WTC11 (cell line): Measurements from ENCODE around the gene LHX4. TPM values are rescaled to one million over a fixed set of nuclear protein-coding genes. Genes with fewer than 3 reads are reported as not detected.

Experiments
- ATAC-seq: fragments of 200-7000 bp; cut with Tn5 transposase; 2 replicates; pipeline ENCODE4 v1.10.0; 2021; ENCODE audit warnings: mild to moderate bottlenecking, moderate library complexity
- CTCF ChIA-PET: fragments of 300-600 bp; sonication (Branson Sonifier 250); formaldehyde crosslinking; loops from one replicate; lab custom pipeline; 2021; ENCODE audit warnings: antibody characterized with exemption; lab: Charles Lee
- POLR2A ChIA-PET: fragments of 350-600 bp; sonication (Branson Sonifier 250); formaldehyde crosslinking; loops from one replicate; lab custom pipeline; 2021; ENCODE audit warnings: antibody characterized with exemption; lab: Charles Lee
- DNase-seq: peaks from one replicate; pipeline ENCODE4 v3.0.0; 2021; ENCODE audit warnings: low spot score
- H3K27ac Mint-ChIP-seq: 2 replicates; pipeline ENCODE4 v1.8.0; 2021; ENCODE audit warnings: mixed read lengths
- H3K27me3 Mint-ChIP-seq: 2 replicates; pipeline ENCODE4 v1.8.0; 2021; ENCODE audit warnings: low read depth, mild to moderate bottlenecking, moderate library complexity, mixed read lengths
- H3K36me3 Mint-ChIP-seq: 2 replicates; pipeline ENCODE4 v1.8.0; 2021; ENCODE audit warnings: mixed read lengths
- H3K4me1 Mint-ChIP-seq: 2 replicates; pipeline ENCODE4 v1.8.0; 2022; ENCODE audit warnings: mixed read lengths
- H3K4me3 Mint-ChIP-seq: 2 replicates; pipeline ENCODE4 v1.8.0; 2021; ENCODE audit warnings: mild to moderate bottlenecking, moderate library complexity, mixed read lengths
- H3K9me3 Mint-ChIP-seq: 2 replicates; pipeline ENCODE4 v1.8.0; 2021; ENCODE audit warnings: mixed read lengths
- CBFB ChIP-seq: sonication (generic); formaldehyde crosslinking; IDR thresholded peaks from 2 replicates; pipeline ENCODE4 v1.8.1; 2022; ENCODE audit warnings: mild to moderate bottlenecking, low read depth, missing genetic modification reagents
- CREM ChIP-seq: sonication (generic); formaldehyde crosslinking; IDR thresholded peaks from 2 replicates; pipeline ENCODE4 v1.8.1; 2022; ENCODE audit warnings: mild to moderate bottlenecking, missing genetic modification reagents, moderate library complexity
- FOXK1 ChIP-seq: sonication (generic); formaldehyde crosslinking; IDR thresholded peaks from 2 replicates; pipeline ENCODE4 v1.8.0; 2022; ENCODE audit warnings: mild to moderate bottlenecking, moderate library complexity, missing genetic modification reagents
- GRHL2 ChIP-seq: fragments of 250-450 bp; sonication (Bioruptor Pico); IDR thresholded peaks from 2 replicates; pipeline ENCODE4 v1.8.0; 2022; ENCODE audit warnings: mild to moderate bottlenecking, moderate library complexity; ENCODE audit not compliant: insufficient replicate concordance, severe bottlenecking
- HMGA2 ChIP-seq: fragments of 250-450 bp; sonication (Bioruptor Pico); IDR thresholded peaks from 2 replicates; pipeline ENCODE4 v1.4.0; 2021; ENCODE audit warnings: mild to moderate bottlenecking, moderate library complexity
- KAT7 ChIP-seq: sonication (generic); formaldehyde crosslinking; IDR thresholded peaks from 2 replicates; pipeline ENCODE4 v1.8.1; 2023; ENCODE audit warnings: missing genetic modification reagents, mild to moderate bottlenecking, borderline replicate concordance
- MXD4 ChIP-seq: fragments of 250-450 bp; sonication (Bioruptor Pico); IDR thresholded peaks from 2 replicates; pipeline ENCODE4 v1.8.0; 2021; ENCODE audit warnings: mild to moderate bottlenecking, moderate library complexity, borderline replicate concordance
- NFE2L1 ChIP-seq: sonication (generic); formaldehyde crosslinking; IDR thresholded peaks from 2 replicates; pipeline ENCODE4 v1.8.1; 2023; ENCODE audit warnings: missing genetic modification reagents
- NR1H2 ChIP-seq: sonication (generic); formaldehyde crosslinking; IDR thresholded peaks from 2 replicates; pipeline ENCODE4 v1.9.0; 2021; ENCODE audit warnings: mild to moderate bottlenecking, moderate library complexity, missing genetic modification reagents
- NR3C1 ChIP-seq: sonication (generic); formaldehyde crosslinking; conservative IDR thresholded peaks from 2 replicates; pipeline ENCODE4 v1.8.1; 2023; ENCODE audit warnings: low read depth, mild to moderate bottlenecking, missing genetic modification reagents
- RELA ChIP-seq: sonication (generic); formaldehyde crosslinking; IDR thresholded peaks from 2 replicates; pipeline ENCODE4 v1.8.1; 2022; ENCODE audit warnings: missing genetic modification reagents, mild to moderate bottlenecking, borderline replicate concordance
- SMAD4 ChIP-seq: sonication (generic); formaldehyde crosslinking; IDR thresholded peaks from 2 replicates; pipeline ENCODE4 v1.8.0; 2022; ENCODE audit warnings: mild to moderate bottlenecking, missing genetic modification reagents
- SP1 ChIP-seq: sonication (generic); formaldehyde crosslinking; conservative IDR thresholded peaks from 2 replicates; pipeline ENCODE4 v1.8.1; 2022; ENCODE audit warnings: missing genetic modification reagents
- TEAD1 ChIP-seq: sonication (generic); formaldehyde crosslinking; IDR thresholded peaks from 2 replicates; pipeline ENCODE4 v1.8.0; 2022; ENCODE audit warnings: mild to moderate bottlenecking, missing genetic modification reagents
- TP53 ChIP-seq: sonication (generic); formaldehyde crosslinking; IDR thresholded peaks from 2 replicates; pipeline ENCODE4 v1.8.1; 2023; ENCODE audit warnings: mild to moderate bottlenecking, missing genetic modification reagents
- ZNF121 ChIP-seq: sonication (generic); formaldehyde crosslinking; IDR thresholded peaks from 2 replicates; pipeline ENCODE4 v1.8.0; 2023; ENCODE audit warnings: missing genetic modification reagents
- ZNF232 ChIP-seq: sonication (generic); formaldehyde crosslinking; IDR thresholded peaks from 2 replicates; pipeline ENCODE4 v1.8.0; 2022; ENCODE audit warnings: mild to moderate bottlenecking, missing genetic modification reagents
- ZNF396 ChIP-seq: fragments of 250-450 bp; sonication (Bioruptor Pico); IDR thresholded peaks from 2 replicates; pipeline ENCODE4 v1.8.0; 2021; ENCODE audit warnings: mild to moderate bottlenecking, moderate library complexity, borderline replicate concordance
- ZNF423 ChIP-seq: fragments of 250-450 bp; sonication (Bioruptor Pico); IDR thresholded peaks from 2 replicates; pipeline ENCODE4 v2.1.2; 2022; ENCODE audit warnings: mild to moderate bottlenecking, moderate library complexity
- total RNA-seq: library from RNA; stranded (reverse); gene quantifications from 3 replicates; pipeline ENCODE4 v1.2.3, GENCODE V29; 2021
- TF ChIP-seq, protein P1 (sequence below): sonication (generic); formaldehyde crosslinking; IDR thresholded peaks from 2 replicates; pipeline ENCODE4 v1.8.1; 2022; ENCODE audit warnings: mild to moderate bottlenecking, missing genetic modification reagents, moderate library complexity, borderline replicate concordance
- TF ChIP-seq, protein P2 (sequence below): fragments of 250-450 bp; sonication (Bioruptor Pico); IDR thresholded peaks from 2 replicates; pipeline ENCODE4 v1.9.0; 2021; ENCODE audit warnings: mild to moderate bottlenecking
- TF ChIP-seq, protein P3 (sequence below): sonication (generic); formaldehyde crosslinking; IDR thresholded peaks from 2 replicates; pipeline ENCODE4 v1.8.0; 2022; ENCODE audit warnings: mild to moderate bottlenecking, missing genetic modification reagents
- TF ChIP-seq, protein P4 (sequence below): fragments of 250-450 bp; sonication (Bioruptor Pico); IDR thresholded peaks from 2 replicates; pipeline ENCODE4 v1.9.0; 2021; ENCODE audit warnings: moderate library complexity, mild to moderate bottlenecking, inconsistent platforms, borderline replicate concordance
- TF ChIP-seq, protein P5 (sequence below): fragments of 250-450 bp; sonication (Bioruptor Pico); IDR thresholded peaks from 2 replicates; pipeline ENCODE4 v2.1.2; 2022; ENCODE audit warnings: mild to moderate bottlenecking, moderate library complexity
- TF ChIP-seq, protein P6 (sequence below): sonication (generic); formaldehyde crosslinking; IDR thresholded peaks from 2 replicates; pipeline ENCODE4 v1.8.1; 2022; ENCODE audit warnings: low read depth, missing genetic modification reagents, borderline replicate concordance
- TF ChIP-seq, protein P7 (sequence below): sonication (generic); formaldehyde crosslinking; IDR thresholded peaks from 2 replicates; pipeline ENCODE4 v1.8.1; 2022; ENCODE audit warnings: missing genetic modification reagents, borderline replicate concordance
- TF ChIP-seq, protein P8 (sequence below): fragments of 250-450 bp; sonication (Bioruptor Pico); conservative IDR thresholded peaks from 2 replicates; pipeline ENCODE4 v1.9.0; 2021; ENCODE audit warnings: mild to moderate bottlenecking

The LHX4 gene
- total RNA-seq, 1 experiment from 2014 or later, result 19.2 TPM

DNA sequence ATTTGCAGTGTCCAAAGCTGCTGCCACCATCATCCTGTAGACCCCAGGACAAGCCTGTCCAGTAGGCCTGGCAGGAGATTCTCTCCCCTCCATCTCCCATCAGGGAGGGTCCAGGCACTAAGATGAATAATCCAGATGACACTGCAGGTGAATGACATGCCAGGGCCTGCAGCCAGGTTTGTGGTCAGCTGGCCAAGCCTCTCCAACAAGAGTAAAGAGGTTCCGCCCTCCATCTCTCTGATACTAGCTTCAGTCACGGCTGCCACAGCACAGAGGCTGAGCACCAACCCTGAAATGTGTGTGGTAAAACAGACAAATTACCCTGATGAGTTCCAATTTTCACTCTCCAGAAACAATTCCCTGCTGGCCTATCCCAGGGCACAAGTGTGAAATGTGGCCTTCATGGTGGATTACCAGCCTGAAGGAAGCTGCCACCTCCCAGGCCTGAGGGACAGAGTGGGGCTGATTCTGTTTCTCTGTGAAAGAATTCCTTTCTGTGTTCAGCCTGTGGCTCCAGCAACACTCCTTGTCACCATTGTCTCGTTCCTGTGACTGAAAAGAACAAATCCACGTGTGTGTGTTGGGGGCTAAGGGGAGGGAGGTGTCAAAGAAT is 19.9 kb upstream of the LHX4 start (continued):
- TF ChIP-seq SMAD4 (CRISPR knock-in tag), result no peak
- TF ChIP-seq, protein P1, sequence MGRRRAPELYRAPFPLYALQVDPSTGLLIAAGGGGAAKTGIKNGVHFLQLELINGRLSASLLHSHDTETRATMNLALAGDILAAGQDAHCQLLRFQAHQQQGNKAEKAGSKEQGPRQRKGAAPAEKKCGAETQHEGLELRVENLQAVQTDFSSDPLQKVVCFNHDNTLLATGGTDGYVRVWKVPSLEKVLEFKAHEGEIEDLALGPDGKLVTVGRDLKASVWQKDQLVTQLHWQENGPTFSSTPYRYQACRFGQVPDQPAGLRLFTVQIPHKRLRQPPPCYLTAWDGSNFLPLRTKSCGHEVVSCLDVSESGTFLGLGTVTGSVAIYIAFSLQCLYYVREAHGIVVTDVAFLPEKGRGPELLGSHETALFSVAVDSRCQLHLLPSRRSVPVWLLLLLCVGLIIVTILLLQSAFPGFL (CRISPR knock-in tag), result no peak
- TF ChIP-seq TEAD1, result no peak
- no peak for TF ChIP-seq CBFB (CRISPR knock-in tag)
- TF ChIP-seq GRHL2 (CRISPR knock-in tag), result no peak
- TF ChIP-seq, protein P2, sequence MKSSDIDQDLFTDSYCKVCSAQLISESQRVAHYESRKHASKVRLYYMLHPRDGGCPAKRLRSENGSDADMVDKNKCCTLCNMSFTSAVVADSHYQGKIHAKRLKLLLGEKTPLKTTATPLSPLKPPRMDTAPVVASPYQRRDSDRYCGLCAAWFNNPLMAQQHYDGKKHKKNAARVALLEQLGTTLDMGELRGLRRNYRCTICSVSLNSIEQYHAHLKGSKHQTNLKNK, result no peak
- TF ChIP-seq, protein P3, sequence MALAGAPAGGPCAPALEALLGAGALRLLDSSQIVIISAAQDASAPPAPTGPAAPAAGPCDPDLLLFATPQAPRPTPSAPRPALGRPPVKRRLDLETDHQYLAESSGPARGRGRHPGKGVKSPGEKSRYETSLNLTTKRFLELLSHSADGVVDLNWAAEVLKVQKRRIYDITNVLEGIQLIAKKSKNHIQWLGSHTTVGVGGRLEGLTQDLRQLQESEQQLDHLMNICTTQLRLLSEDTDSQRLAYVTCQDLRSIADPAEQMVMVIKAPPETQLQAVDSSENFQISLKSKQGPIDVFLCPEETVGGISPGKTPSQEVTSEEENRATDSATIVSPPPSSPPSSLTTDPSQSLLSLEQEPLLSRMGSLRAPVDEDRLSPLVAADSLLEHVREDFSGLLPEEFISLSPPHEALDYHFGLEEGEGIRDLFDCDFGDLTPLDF (CRISPR knock-in tag), result no peak
- no peak for TF ChIP-seq NR3C1 (CRISPR knock-in tag)
- TF ChIP-seq ZNF423, result no peak
- TF ChIP-seq NR1H2 (CRISPR knock-in tag), result no peak

DNA sequence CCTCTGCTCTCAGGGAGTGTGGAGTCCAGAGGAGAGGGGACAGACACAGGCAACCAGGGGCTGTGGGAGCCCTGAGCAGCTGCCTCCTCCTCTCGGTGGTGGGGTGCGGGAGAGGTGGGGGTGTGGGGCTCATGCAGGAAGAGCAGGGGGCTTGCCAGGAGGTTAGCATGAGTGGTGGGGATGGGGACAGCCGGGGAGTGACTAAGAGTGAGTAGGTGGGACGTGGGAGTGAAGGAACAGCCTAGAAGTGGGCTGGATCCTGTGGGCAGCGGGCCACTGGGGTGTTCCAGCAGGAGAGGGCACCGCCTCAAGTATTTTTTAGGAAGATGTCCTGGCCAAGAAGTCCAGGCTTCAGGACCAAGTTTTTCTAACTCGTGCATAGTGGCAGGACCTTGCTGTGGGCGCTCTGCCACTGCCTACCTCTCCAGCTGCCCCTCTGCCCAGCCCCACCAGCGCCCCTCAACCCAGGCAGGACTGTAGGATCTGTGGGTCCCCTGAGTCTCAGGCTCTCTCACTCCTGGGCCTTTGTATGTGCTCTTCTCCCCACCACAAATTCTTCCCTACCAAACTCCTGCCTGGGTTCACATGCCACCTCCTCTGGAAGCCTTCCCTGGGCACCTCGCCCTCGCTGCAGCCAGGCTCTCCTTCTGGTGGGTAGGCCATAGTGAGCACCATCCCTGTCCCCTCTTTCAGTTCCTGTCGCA is 18.8 kb upstream of the LHX4 start:
- H3K9me3 Mint-ChIP-seq, result no peaks in the 10 kb centered on the region
- peaks cover 8% of the 10 kb centered on the region for H3K4me1 Mint-ChIP-seq
- ChIA-PET POLR2A (interaction anchor here (0.6 kb wide), 1 partner anchor 33 kb away, joined by 3 read pairs; no protein-coding TSS in a partner anchor), CTCF (no interaction called here)
- H3K4me3 Mint-ChIP-seq, result no peak overlapping the region
- ATAC-seq (no peak), DNase-seq (no peak)
- no peaks in the 10 kb centered on the region; the same call in 1 of the 2 replicates for H3K27me3 Mint-ChIP-seq
- no peaks in the 10 kb centered on the region for H3K36me3 Mint-ChIP-seq
- no peak overlapping the region for H3K27ac Mint-ChIP-seq
- TF ChIP-seq, protein P4, sequence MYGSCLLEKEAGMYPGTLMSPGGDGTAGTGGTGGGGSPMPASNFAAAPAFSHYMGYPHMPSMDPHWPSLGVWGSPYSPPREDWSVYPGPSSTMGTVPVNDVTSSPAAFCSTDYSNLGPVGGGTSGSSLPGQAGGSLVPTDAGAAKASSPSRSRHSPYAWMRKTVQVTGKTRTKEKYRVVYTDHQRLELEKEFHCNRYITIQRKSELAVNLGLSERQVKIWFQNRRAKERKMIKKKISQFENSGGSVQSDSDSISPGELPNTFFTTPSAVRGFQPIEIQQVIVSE (CRISPR knock-in tag), result no peak
- no peak for TF ChIP-seq SP1 (CRISPR knock-in tag)
- TF ChIP-seq, protein P5, sequence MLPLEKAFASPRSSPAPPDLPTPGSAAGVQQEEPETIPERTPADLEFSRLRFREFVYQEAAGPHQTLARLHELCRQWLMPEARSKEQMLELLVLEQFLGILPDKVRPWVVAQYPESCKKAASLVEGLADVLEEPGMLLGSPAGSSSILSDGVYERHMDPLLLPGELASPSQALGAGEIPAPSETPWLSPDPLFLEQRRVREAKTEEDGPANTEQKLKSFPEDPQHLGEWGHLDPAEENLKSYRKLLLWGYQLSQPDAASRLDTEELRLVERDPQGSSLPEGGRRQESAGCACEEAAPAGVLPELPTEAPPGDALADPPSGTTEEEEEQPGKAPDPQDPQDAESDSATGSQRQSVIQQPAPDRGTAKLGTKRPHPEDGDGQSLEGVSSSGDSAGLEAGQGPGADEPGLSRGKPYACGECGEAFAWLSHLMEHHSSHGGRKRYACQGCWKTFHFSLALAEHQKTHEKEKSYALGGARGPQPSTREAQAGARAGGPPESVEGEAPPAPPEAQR (CRISPR knock-in tag), result no peak
- TF ChIP-seq MXD4 (CRISPR knock-in tag), result no peak
- TF ChIP-seq HMGA2, result no peak
- TF ChIP-seq NFE2L1 (CRISPR knock-in tag), result no peak
- TF ChIP-seq, protein P6, sequence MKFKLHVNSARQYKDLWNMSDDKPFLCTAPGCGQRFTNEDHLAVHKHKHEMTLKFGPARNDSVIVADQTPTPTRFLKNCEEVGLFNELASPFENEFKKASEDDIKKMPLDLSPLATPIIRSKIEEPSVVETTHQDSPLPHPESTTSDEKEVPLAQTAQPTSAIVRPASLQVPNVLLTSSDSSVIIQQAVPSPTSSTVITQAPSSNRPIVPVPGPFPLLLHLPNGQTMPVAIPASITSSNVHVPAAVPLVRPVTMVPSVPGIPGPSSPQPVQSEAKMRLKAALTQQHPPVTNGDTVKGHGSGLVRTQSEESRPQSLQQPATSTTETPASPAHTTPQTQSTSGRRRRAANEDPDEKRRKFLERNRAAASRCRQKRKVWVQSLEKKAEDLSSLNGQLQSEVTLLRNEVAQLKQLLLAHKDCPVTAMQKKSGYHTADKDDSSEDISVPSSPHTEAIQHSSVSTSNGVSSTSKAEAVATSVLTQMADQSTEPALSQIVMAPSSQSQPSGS (CRISPR knock-in tag), result no peak
- TF ChIP-seq, protein P7, sequence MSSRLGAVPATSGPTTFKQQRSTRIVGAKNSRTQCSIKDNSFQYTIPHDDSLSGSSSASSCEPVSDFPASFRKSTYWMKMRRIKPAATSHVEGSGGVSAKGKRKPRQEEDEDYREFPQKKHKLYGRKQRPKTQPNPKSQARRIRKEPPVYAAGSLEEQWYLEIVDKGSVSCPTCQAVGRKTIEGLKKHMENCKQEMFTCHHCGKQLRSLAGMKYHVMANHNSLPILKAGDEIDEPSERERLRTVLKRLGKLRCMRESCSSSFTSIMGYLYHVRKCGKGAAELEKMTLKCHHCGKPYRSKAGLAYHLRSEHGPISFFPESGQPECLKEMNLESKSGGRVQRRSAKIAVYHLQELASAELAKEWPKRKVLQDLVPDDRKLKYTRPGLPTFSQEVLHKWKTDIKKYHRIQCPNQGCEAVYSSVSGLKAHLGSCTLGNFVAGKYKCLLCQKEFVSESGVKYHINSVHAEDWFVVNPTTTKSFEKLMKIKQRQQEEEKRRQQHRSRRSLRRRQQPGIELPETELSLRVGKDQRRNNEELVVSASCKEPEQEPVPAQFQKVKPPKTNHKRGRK (CRISPR knock-in tag), result no peak
- TF ChIP-seq ZNF121, result no peak
- no peak for TF ChIP-seq ZNF232
- TF ChIP-seq CREM (CRISPR knock-in tag), result no peak
- no peak for TF ChIP-seq RELA (CRISPR knock-in tag)
- TF ChIP-seq, protein P8, sequence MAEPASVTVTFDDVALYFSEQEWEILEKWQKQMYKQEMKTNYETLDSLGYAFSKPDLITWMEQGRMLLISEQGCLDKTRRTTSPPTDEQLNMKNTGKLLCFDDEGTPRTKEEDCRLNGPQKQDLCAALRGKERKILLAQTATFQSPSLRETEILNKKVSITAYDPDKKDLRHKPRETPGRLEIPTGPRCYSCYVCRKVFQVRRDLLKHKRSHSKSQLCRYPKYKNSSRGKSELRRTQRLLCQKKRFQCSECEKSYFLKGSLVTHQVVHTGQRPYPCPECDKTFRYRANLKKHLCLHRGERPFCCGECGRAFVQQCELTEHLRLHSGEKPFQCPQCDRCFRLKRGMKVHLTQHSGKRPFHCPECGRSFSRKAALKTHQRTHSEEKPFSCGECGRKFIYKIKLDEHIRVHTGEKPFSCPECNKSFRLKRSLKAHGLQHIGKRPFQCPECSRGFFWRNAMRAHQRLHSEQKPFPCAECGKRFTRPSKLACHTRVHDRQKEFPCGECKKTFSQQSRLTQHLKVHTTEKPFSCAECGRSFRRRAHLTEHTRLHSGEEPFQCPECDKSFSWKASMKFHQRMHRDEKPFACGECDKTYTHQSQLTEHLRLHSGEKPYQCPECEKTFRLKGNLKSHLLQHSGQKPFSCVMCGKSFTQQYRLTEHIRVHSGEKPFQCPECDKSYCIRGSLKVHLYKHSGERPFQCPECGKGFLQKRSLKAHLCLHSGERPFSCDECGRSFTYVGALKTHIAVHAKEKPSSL (CRISPR knock-in tag), result no peak
- TF ChIP-seq FOXK1, result no peak
- no peak for TF ChIP-seq TP53
- no peak for TF ChIP-seq ZNF396 (CRISPR knock-in tag)
- no peak for TF ChIP-seq KAT7 (CRISPR knock-in tag)
